ENCODE data around the gene DSTN. TPM values are rescaled to one million over a fixed set of nuclear protein-coding genes. Genes with fewer than 3 reads are reported as not detected.

DSTN gene
- total RNA-seq, 1 donor from 2014 or later: 91.9 TPM

DNA sequence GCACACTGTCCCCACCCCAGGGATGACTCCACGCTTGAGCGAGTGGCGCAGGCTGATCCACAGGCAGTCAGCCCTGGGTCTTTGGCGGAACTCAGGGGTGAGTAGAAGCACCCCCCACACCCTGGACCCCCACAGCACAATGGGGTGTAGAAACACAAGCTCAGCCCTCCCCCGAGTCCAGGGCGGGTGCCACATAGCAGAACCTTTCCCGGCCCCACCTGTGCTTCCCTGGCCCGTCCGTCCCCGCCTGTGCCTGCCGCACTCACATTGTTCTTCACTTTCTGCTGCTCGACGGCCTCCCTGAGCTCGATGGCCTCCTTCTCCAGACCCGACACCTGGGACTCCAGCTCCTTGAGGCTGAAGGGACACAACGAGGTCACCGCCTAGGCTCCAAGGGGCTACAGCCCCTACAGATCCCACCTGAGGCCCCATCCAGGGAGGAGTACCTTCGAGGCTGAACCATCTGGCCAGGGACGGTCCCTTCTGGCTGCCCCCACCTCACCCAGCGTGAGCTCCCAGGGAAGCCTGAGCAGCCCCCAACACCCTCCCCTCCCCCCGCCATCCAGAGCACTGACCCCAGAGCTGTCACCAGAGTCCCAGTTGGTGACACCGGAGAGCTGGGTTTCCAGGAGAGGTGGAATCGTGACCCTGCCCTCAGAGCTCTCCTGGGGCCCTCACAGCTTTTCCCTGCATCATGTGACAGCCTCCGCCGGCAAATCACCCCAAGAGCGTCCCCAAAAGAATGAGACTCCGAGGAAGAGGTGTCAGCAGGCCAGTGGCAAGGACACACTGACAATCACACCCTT, 55.6 kb downstream of the DSTN start:
- Mint-ChIP-seq H3K4me1 (peaks cover 3% of the 10 kb centered on the region), H3K36me3 (ENCODE audit: low read depth) (peaks cover 3% of the 10 kb centered on the region), H3K27me3 (ENCODE audit: low read depth) (no peaks in the 10 kb centered on the region), H3K9me3 (no peaks in the 10 kb centered on the region), H3K4me3 (no peak overlapping the region), H3K27ac (ENCODE audit: unreplicated experiment) (peak overlapping the region; percentile 57)
- TF ChIP-seq CTCF (conservative IDR thresholded peaks at IDR 0.05): no peak
- no peak for DNase-seq (ENCODE audit: low read depth, low spot score)

DNA sequence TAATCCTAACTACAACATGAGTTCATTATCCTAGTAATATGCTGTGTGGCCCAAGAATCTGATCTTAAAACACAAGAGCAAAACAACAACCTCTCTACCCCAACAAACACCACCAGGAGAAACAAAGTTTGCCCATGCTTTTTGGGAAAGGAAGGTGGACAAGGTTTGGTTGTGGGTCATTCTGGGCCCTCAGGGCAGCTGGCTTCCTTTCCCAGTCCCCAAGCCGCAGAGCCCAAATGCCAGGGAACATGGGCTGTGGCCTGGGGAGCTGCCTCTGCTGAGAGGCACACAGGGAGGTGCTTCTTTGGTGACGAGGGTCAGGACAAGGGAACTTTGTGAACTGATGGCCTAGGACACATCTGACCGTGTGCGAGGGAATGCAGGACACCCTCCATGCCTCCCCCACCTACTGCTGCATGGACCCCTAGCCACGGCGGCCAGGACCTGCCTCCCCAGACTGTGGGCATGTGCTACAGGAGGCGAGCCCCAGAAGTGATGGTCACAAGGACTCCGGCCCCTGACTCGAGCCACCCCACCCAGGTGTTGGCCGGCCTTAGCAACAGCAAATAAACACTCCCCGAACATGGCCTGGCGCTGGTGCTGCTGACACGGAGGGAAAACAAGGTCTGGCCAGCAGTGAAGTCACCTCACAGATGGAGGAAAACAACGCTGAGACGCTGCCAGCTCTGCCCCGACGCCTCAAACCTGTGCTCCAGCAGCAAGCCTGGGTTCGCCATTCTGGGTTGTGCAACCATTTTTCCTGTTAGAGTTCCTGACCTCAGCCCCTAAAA, 56.5 kb downstream of the DSTN start:
- Mint-ChIP-seq H3K4me3 (no peak overlapping the region), H3K27ac (ENCODE audit: unreplicated experiment) (peak overlapping the region; percentile 57), H3K4me1 (peaks cover 3% of the 10 kb centered on the region), H3K9me3 (no peaks in the 10 kb centered on the region), H3K27me3 (ENCODE audit: low read depth) (no peaks in the 10 kb centered on the region), H3K36me3 (ENCODE audit: low read depth) (peaks cover 3% of the 10 kb centered on the region)
- no peak for DNase-seq (ENCODE audit: low read depth, low spot score)
- no peak for TF ChIP-seq CTCF (conservative IDR thresholded peaks at IDR 0.05)

- no peak overlapping the region for H3K27ac Mint-ChIP-seq (ENCODE audit: unreplicated experiment)
- no peak for DNase-seq (ENCODE audit: low read depth, low spot score)
- TF ChIP-seq CTCF (conservative IDR thresholded peaks at IDR 0.05): no peak
- H3K27me3 Mint-ChIP-seq (ENCODE audit: low read depth): no peaks in the 10 kb centered on the region
- peaks cover 3% of the 10 kb centered on the region for H3K36me3 Mint-ChIP-seq (ENCODE audit: low read depth)
- H3K9me3 Mint-ChIP-seq: no peaks in the 10 kb centered on the region
- H3K4me3 Mint-ChIP-seq: no peak overlapping the region
- peaks cover 3% of the 10 kb centered on the region for H3K4me1 Mint-ChIP-seq
Measured at GRCh38 chr20:17627101-17627955, 57.5 kb downstream of the DSTN start.

DNA sequence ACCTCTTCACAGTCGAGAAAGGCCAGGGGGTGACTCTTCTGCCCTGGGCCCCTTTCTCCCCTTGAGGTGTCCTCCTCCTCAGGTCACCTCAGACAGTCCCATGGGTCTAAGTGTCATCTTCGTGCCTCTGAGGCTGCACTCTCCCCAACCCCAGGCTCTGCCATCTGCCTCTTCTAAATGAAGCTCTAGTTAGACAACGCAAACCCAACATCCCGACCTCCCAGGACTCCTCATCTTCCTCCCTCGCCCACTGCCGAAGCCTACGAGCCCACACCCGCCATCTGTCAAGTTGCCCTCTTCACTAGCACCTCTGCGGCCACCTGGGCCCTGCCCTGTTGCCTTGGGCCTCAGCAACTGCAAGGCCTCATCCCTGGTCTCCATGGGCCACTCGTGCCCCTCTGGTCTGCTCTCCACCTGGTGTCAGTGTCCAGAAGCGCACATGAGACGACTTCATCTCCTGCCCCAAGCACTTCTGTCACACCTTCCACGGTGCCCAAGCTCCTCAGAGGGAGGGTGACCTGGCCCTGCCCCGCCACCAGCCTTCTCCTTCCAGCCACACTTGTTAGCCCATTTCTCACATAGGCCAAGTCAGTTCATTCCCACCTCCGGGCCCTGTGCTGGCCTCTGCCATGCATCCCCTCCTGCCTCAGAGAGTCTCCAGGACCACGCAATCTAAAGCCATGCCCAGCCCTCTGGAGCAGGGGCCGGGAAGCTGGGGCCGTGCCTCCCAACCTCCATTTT, 58.4 kb downstream of the DSTN start:
- no peak overlapping the region for H3K4me3 Mint-ChIP-seq
- H3K36me3 Mint-ChIP-seq (ENCODE audit: low read depth): peaks cover 3% of the 10 kb centered on the region
- H3K9me3 Mint-ChIP-seq: no peaks in the 10 kb centered on the region
- peak overlapping the region; percentile 2 for H3K27ac Mint-ChIP-seq (ENCODE audit: unreplicated experiment)
- H3K27me3 Mint-ChIP-seq (ENCODE audit: low read depth): no peaks in the 10 kb centered on the region
- DNase-seq (ENCODE audit: low read depth, low spot score): no peak
- TF ChIP-seq CTCF (conservative IDR thresholded peaks at IDR 0.05): no peak
- H3K4me1 Mint-ChIP-seq: peaks cover 3% of the 10 kb centered on the region

- Mint-ChIP-seq H3K4me3 (no peak overlapping the region), H3K27me3 (ENCODE audit: low read depth) (no peaks in the 10 kb centered on the region), H3K36me3 (ENCODE audit: low read depth) (peaks cover 3% of the 10 kb centered on the region), H3K4me1 (peaks cover 3% of the 10 kb centered on the region), H3K9me3 (no peaks in the 10 kb centered on the region), H3K27ac (ENCODE audit: unreplicated experiment) (peak overlapping the region; percentile 27)
- no peak for DNase-seq (ENCODE audit: low read depth, low spot score)
- no peak for TF ChIP-seq CTCF (conservative IDR thresholded peaks at IDR 0.05)
Measured at GRCh38 chr20:17629025-17629424, 59.1 kb downstream of the DSTN start.
